HG03066 (cell line): ENCODE data around the gene AFMID.
"Not testable (repeated sequence)": the region's sequence is repeated elsewhere in the genome, so short reads cannot be mapped to it uniquely, and the experiment has no call there.

Experiments used
- ATAC-seq: cut with Tn5 transposase; IDR thresholded peaks from one replicate; pipeline ENCODE4 v1.9.1; 2021; ENCODE audit warnings: low read depth; ENCODE audit not compliant: unreplicated experiment

Gene AFMID

GRCh38 chr17:78219396-78220150 lies 32.4 kb downstream of the AFMID start:
- no peak for ATAC-seq

GRCh38 chr17:78223061-78223460 lies 35.9 kb downstream of the AFMID start:
- ATAC-seq: no peak

GRCh38 chr17:78223765-78224164 lies 36.6 kb downstream of the AFMID start:
- no peak for ATAC-seq

GRCh38 chr17:78224231-78225087 lies 37.3 kb downstream of the AFMID start:
- ATAC-seq: no peak

- no peak for ATAC-seq
Observed at GRCh38 chr17:78225088-78225865, 38.1 kb downstream of the AFMID start.

- ATAC-seq: no peak
Observed at GRCh38 chr17:78226055-78226758, 39.0 kb downstream of the AFMID start.

GRCh38 chr17:78226759-78227454 lies 39.7 kb downstream of the AFMID start:
- no peak for ATAC-seq

- no peak for ATAC-seq
Observed at GRCh38 chr17:78227455-78227916, 40.3 kb downstream of the AFMID start.

GRCh38 chr17:78228176-78228575 lies 41.0 kb downstream of the AFMID start:
- no peak for ATAC-seq

- ATAC-seq: no peak
Observed at GRCh38 chr17:78230252-78230962, 43.2 kb downstream of the AFMID start.

GRCh38 chr17:78230996-78231935 lies 44.1 kb downstream of the AFMID start, which contains the start of gene TMEM235:
TSS of gene TMEM235 (plus strand) at chr17:78231631. CDS start at chr17:78232024, 393 bp downstream.
- no peak for ATAC-seq

- ATAC-seq: no peak
Observed at GRCh38 chr17:78231991-78232858, 45.1 kb downstream of the AFMID start.

GRCh38 chr17:78232859-78233173 lies 45.7 kb downstream of the AFMID start:
- no peak for ATAC-seq

- ATAC-seq: no peak
Observed at GRCh38 chr17:78233678-78234077, 46.5 kb downstream of the AFMID start.

- no peak for ATAC-seq
Observed at GRCh38 chr17:78234261-78234865, 47.2 kb downstream of the AFMID start.

GRCh38 chr17:78235022-78235421 lies 47.9 kb downstream of the AFMID start:
- ATAC-seq: not testable (repeated sequence)

- ATAC-seq: no peak
Observed at GRCh38 chr17:78235885-78236284, 48.7 kb downstream of the AFMID start.
